NB4 (cell line): ENCODE results near the gene SYCE3.

ENCODE experiments used
- DNase-seq: peaks from one replicate; pipeline ENCODE4 v3.0.0; 2010; ENCODE audit warnings: low read depth
- H3K4me3 ChIP-seq: one replicate; pipeline ENCODE4 v1.5.1; 2011; ENCODE audit warnings: mild to moderate bottlenecking, low read depth, low read length, moderate library complexity
- CTCF ChIP-seq: IDR thresholded peaks from one replicate; pipeline ENCODE4 v1.5.1; 2012; ENCODE audit warnings: low read depth, low read length
- MAX ChIP-seq: IDR thresholded peaks from 2 replicates; pipeline ENCODE4 v1.6.1; 2011; ENCODE audit warnings: low read depth, low read length
- MYC ChIP-seq: IDR thresholded peaks from 2 replicates; pipeline ENCODE4 v1.6.1; 2011; ENCODE audit warnings: low read depth, low read length
- POLR2A ChIP-seq: IDR thresholded peaks from 2 replicates; pipeline ENCODE4 v1.6.1; 2011; ENCODE audit warnings: mild to moderate bottlenecking; ENCODE audit not compliant: insufficient read length; ENCODE audit errors: extremely low read depth

Gene SYCE3

GRCh38 chr22:50562523-50563412, at the start of gene SYCE3:
TSS of gene SYCE3 (minus strand) at chr22:50562919. CDS start at chr22:50556405, 6,514 bp downstream.
- peak; percentile 93 for DNase-seq
- TF ChIP-seq MAX (no peak), POLR2A (peak; percentile 31), MYC (peak; percentile 36; the same call in 1 of the 2 replicates), CTCF (peak; percentile 63)
- peak within 1 kb of the TSS; percentile 71 for H3K4me3 ChIP-seq

- H3K4me3 ChIP-seq, result no peak overlapping the region
- DNase-seq, result no peak
- TF ChIP-seq CTCF, result no peak
Observed at GRCh38 chr22:50612168-50612527, 49.4 kb upstream of the SYCE3 start.

- DNase-seq, result no peak
- no peak overlapping the region for H3K4me3 ChIP-seq
- no peak for TF ChIP-seq POLR2A
- no peak for TF ChIP-seq MYC
- TF ChIP-seq MAX, result no peak
- TF ChIP-seq CTCF, result no peak
Observed at GRCh38 chr22:50611341-50612060, 48.8 kb upstream of the SYCE3 start.

- H3K4me3 ChIP-seq, result no peak overlapping the region
- no peak for DNase-seq
- TF ChIP-seq CTCF (no peak), POLR2A (no peak), MAX (no peak), MYC (no peak)
Observed at GRCh38 chr22:50610581-50610980, 47.9 kb upstream of the SYCE3 start.

- no peak overlapping the region for H3K4me3 ChIP-seq
- no peak for DNase-seq
- TF ChIP-seq MAX (no peak), POLR2A (no peak), MYC (no peak), CTCF (no peak)
Observed at GRCh38 chr22:50610041-50610451, 47.3 kb upstream of the SYCE3 start.
